Hindlimb muscle (tissue), 1 donor: Measurements from ENCODE around the gene CCDC9B. TPM values are rescaled to one million over a fixed set of nuclear protein-coding genes. Genes with fewer than 3 reads are reported as not detected.

Source experiments
- DNase-seq: peaks from one replicate; pipeline ENCODE4 v3.0.0-alpha.2; 2013
- polyA plus RNA-seq: library from polyadenylated mRNA; unstranded; fragments of 120-200 nt; gene quantifications from one replicate; pipeline ENCODE4 v1.2.1, GENCODE V29; 2013; ENCODE audit not compliant: insufficient read length

CCDC9B gene
- polyA plus RNA-seq, 1 donor, result 22.2 TPM

- DNase-seq, result no peak
These were observed 33.1 kb downstream of the CCDC9B start, which contains the start of gene PLCB2 for GRCh38 chr15:40307421-40308211. TSS of gene PLCB2 (minus strand) at chr15:40307935. CDS start at chr15:40307672, 263 bp downstream.

DNA sequence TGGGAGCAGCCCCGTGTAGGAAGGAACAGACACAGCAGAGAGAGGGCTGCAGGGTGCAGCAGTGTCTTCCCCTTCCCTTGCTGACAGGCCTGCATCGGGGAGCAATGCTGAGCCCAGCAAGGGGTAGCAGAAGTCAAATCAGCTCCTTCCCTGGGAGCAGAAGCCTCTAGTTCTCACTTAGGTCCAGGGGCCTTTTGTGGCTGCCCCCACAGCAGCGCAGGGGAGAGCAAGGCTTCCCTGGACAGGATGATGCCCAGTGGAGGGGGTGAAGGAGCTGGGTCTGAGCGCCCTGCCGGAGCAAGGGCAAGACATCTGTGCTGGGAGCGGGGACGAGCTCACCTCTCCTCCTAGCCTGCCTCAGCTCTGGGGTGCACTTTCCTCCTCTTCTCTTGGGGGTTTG, 33.8 kb downstream of the CCDC9B start:
- DNase-seq, result no peak

GRCh38 chr15:40306371-40306770, 34.4 kb downstream of the CCDC9B start:
- no peak for DNase-seq

DNA sequence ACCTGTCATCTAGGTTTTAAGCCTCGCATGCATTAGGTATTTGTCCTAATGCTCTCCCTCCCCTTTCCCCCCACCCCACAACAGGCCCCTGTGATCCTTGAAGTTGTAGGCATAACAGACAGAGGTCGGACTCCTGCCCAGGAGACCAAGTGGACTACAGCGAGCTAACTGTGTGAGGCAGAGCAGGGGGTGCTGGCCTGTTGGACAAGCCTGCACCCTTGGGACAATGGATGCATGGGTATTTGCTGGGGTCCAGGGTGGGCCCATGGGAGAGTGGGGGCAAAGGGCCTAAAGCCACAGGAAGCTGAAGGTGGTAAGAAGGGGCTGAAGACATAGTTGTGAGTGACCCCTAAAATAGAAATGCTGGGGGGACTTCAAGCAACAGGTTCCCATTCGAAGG, 35.5 kb downstream of the CCDC9B start:
- DNase-seq, result no peak

GRCh38 chr15:40303576-40303975, 37.2 kb downstream of the CCDC9B start:
- DNase-seq, result no peak

GRCh38 chr15:40302981-40303380, 37.8 kb downstream of the CCDC9B start:
- no peak for DNase-seq

DNA sequence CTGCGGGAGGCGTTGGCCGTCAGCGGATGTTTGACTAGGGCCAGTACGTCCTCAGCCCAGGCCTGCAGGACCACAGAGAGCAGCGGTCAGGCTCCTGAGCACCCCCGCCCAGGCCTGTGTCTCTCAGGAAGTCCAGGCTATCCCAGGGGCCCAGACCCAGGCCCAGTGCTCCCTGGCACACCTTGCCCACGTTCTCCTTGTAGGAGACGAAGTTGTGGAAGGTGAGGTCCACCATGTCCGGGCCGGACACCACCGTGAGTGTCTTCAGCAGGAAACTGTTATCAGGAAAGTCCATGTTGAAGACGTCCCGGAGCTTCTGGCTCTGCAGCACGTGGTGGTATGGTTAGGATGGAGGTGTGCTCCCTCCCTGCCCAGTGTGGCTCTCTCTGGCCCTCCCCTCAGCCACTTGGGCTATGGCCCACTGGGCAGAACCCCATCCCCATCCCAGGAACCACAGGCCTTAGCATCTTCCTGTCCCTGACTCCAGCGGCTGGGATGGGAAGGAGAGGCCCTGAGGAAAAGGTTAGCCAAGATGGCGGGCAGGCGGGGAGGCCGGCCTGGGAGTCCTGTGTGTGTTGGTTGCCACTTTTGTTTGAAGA, 38.4 kb downstream of the CCDC9B start:
- no peak for DNase-seq

GRCh38 chr15:40301467-40302179, 39.1 kb downstream of the CCDC9B start:
- DNase-seq, result no peak

- no peak for DNase-seq
These were observed 40.0 kb downstream of the CCDC9B start for GRCh38 chr15:40300771-40301170.

DNA sequence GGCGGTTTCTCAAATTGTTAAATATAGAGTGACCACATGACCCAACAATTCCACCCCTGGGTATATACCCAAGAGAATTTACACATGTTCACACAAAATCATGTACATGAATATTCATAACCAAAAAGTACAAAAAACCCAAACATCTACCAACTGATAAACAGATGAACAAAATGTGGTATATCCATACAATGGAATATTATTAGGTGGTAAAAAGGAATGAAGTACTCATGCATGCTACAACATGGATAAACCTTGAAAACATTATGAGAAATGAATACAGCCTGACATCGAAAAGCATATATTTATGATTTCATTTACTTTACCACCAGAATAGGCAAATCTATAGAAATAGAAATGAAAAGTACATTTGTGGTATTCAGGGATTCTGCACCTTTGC, 40.4 kb downstream of the CCDC9B start:
- DNase-seq, result no peak

GRCh38 chr15:40298216-40298935, 42.4 kb downstream of the CCDC9B start:
- DNase-seq, result no peak

- DNase-seq, result no peak
These were observed 43.4 kb downstream of the CCDC9B start for GRCh38 chr15:40297356-40297755.

- DNase-seq, result no peak
These were observed 44.0 kb downstream of the CCDC9B start for GRCh38 chr15:40296561-40297230.

DNA sequence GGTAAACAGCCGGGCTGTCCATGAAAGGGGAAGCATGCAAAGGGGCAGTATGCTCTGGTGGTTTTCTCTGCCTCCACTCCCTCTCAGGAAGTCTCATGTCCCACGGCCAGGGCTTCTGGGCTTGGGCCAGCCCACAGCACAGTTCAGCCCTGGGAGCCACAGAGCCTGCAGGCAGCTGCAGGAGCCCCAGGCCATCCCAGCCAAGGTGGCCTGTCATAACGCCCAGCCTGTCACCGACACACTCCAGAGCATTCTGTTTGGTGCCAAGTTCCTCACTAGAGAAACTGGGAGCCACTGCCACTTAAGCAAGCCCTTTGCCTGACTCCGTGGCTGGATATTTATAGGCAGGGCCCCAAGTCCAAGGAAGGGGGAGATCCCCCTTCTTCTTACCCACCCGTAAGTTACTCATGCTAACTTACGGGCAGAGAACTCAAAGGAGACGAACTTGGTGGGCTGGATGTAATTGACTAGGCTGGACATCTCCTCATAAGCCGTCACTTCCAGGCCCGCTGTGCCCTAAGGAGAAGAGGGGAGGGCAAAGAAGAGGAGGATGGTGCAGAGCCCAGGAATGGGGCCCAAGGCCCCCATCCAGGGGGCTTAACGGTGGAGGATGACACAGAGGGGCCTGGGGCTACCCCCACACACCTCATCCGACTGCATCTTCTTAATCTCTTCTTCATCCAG, 44.7 kb downstream of the CCDC9B start:
- DNase-seq, result no peak

GRCh38 chr15:40295297-40295696, 45.4 kb downstream of the CCDC9B start:
- no peak for DNase-seq

DNA sequence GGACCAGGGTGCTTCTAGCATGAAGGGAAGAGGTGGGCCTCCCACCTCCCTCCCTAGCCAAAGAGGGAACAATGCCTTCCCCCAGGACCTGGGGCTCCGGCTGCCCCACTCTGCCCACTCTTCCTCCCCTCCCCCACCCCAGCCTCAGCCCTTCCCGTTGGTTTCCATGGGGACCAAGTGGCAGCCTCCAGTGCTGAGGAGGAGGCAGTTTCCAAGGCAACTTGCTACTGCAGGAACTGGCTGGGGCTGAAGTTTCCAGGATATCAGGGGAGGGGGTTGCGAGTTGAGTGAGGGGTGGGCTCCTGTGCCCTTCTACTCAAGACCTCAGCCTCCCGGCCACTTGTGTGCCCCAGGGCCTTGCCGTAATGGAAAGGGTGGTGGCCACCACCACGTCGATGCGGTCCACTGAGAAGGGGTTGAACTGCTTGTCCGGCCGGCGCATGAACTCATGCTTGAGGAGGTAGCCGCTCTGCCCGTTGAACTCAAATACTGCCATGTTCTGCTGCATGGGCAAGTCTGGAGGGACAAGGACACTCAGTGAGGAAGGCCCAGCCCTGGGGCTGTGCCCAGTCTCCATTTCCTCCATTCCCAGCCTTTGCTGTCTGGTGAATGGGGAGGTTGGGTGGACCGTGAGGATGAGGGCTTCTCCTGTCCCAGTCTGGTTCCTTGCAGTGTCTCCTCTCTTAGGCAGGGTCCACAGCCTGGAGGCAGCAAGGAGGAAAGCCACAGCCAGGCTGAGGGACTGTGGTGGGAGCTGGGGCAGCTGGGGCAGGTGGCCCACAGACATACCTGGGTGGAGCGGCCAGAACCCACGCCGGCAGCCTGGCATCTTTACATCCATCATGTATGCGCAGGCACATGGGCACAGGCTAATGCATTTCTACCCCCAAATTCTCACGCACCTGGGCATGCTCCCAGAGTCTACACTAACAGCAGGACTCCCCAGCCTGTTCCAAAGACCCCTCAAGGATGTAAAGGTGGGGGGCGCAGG, 46.5 kb downstream of the CCDC9B start:
- no peak for DNase-seq

GRCh38 chr15:40293006-40293405, 47.7 kb downstream of the CCDC9B start:
- no peak for DNase-seq

DNA sequence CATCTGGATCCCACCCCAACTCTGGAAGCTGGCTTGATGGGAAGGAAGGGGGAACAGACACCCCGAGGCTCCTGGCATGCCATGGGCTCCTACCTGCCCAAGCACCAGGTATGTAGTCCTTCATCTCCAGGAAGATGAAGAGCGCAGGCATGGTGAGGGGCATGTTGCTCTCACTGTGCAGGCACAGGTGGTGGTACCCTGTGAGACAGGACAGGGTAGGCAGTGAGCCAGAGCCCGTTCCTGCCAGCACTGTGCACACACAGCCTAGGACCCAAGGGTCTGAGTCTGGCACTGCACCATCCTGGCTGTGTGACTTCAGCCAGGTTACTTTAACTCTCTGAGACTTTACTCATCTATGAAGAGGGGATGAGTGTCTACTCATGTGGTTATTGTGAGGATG, 48.5 kb downstream of the CCDC9B start:
- no peak for DNase-seq

DNA sequence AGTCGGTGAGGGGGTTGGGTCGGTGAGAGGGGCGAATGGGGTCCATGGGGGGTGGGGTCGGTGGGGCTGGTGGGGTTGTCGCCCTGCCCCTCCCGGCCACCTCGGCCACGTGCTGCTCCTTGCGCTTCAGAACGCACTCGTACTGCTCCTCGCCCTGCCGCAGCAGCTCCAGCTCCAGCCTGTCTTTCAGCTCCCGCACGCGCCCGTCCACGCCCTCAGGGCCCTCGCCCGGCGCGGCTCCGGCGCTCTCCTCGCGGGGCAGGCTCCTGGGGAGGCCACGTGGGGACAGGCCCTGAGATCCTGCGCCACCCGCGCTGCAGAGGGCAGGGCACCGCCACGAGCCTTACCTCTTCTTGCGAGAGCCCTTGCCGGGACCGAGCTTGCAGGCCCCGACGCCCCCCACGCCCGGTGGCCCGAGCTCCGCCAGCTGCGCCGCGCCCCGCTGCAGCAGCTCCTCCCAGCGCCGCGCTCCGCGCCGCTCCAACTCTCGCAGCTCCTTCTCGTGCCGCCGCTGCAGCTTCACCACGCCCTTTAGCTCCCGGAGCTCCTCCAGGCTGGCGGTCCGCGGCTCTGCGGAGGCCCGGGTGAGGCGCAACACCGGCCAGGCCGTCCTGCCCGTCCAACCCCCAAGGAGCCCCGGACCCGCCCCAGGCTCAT, 49.7 kb downstream of the CCDC9B start:
- DNase-seq, result peak; percentile 51

GRCh38 chr15:40290545-40290917, 50.2 kb downstream of the CCDC9B start:
- no peak for DNase-seq
